ENCODE data around the gene SMO. TPM values are rescaled to one million over a fixed set of nuclear protein-coding genes. Genes with fewer than 3 reads are reported as not detected.
"Not testable (repeated sequence)": the region's sequence is repeated elsewhere in the genome, so short reads cannot be mapped to it uniquely, and the experiment has no call there.

Gene SMO
- total RNA-seq, 1 donor from 2014 or later, result 37.4 TPM

GRCh38 chr7:129244220-129244619 lies 55.8 kb downstream of the SMO start:
- H3K4me3 Mint-ChIP-seq (ENCODE audit: unreplicated experiment), result no peak overlapping the region
- DNase-seq (ENCODE audit: low spot score), result no peak
- H3K4me1 Mint-ChIP-seq (ENCODE audit: low read depth), result no peaks in the 10 kb centered on the region
- H3K27me3 Mint-ChIP-seq (ENCODE audit: low read depth), result no peaks in the 10 kb centered on the region
- no peak for TF ChIP-seq CTCF (IDR thresholded peaks at IDR 0.05)
- H3K9me3 Mint-ChIP-seq (ENCODE audit: low read depth), result no peaks in the 10 kb centered on the region
- H3K36me3 Mint-ChIP-seq (ENCODE audit: low read depth), result peaks cover 4% of the 10 kb centered on the region
- no peak overlapping the region for H3K27ac Mint-ChIP-seq (ENCODE audit: unreplicated experiment)

- H3K27me3 Mint-ChIP-seq (ENCODE audit: low read depth), result no peaks in the 10 kb centered on the region
- H3K27ac Mint-ChIP-seq (ENCODE audit: unreplicated experiment), result no peak overlapping the region
- DNase-seq (ENCODE audit: low spot score), result no peak
- no peaks in the 10 kb centered on the region for H3K4me1 Mint-ChIP-seq (ENCODE audit: low read depth)
- peaks cover 4% of the 10 kb centered on the region for H3K9me3 Mint-ChIP-seq (ENCODE audit: low read depth)
- TF ChIP-seq CTCF (IDR thresholded peaks at IDR 0.05), result no peak
- H3K4me3 Mint-ChIP-seq (ENCODE audit: unreplicated experiment), result no peak overlapping the region
- peaks cover 4% of the 10 kb centered on the region for H3K36me3 Mint-ChIP-seq (ENCODE audit: low read depth)
These were observed 57.1 kb downstream of the SMO start for GRCh38 chr7:129245533-129245932.

DNA sequence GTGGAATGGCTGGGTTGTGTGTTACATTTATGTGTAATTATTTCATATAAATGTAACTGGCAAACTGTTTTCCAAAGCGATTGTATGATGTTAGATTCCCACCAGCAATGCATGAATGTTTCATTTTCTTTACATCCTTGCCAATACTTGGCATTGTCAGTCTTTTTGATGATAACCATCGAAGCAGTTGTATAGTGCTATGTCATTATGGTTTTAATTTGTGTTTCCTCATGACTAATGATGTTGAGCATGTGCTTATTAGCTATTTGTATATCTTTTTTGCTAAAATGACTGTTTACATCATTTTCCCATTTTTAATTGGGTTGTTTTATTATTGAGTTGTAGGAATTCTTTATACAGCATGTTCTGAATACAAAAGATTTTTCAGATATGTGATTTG lies 58.7 kb downstream of the SMO start:
- H3K27me3 Mint-ChIP-seq (ENCODE audit: low read depth), result no peaks in the 10 kb centered on the region
- H3K4me3 Mint-ChIP-seq (ENCODE audit: unreplicated experiment), result no peak overlapping the region
- peaks cover 7% of the 10 kb centered on the region for H3K9me3 Mint-ChIP-seq (ENCODE audit: low read depth)
- H3K27ac Mint-ChIP-seq (ENCODE audit: unreplicated experiment), result no peak overlapping the region
- no peak for DNase-seq (ENCODE audit: low spot score)
- H3K36me3 Mint-ChIP-seq (ENCODE audit: low read depth), result peaks cover 4% of the 10 kb centered on the region
- no peak for TF ChIP-seq CTCF (IDR thresholded peaks at IDR 0.05)
- H3K4me1 Mint-ChIP-seq (ENCODE audit: low read depth), result no peaks in the 10 kb centered on the region

GRCh38 chr7:129252128-129252527 lies 63.7 kb downstream of the SMO start:
- DNase-seq (ENCODE audit: low spot score), result no peak
- no peak for TF ChIP-seq CTCF (IDR thresholded peaks at IDR 0.05)
- H3K4me1 Mint-ChIP-seq (ENCODE audit: low read depth), result no peaks in the 10 kb centered on the region

GRCh38 chr7:129252603-129253002 lies 64.2 kb downstream of the SMO start:
- not testable (repeated sequence) for H3K4me1 Mint-ChIP-seq (ENCODE audit: low read depth); H3K27me3 Mint-ChIP-seq (ENCODE audit: low read depth); H3K4me3 Mint-ChIP-seq (ENCODE audit: unreplicated experiment); H3K27ac Mint-ChIP-seq (ENCODE audit: unreplicated experiment); DNase-seq (ENCODE audit: low spot score); H3K36me3 Mint-ChIP-seq (ENCODE audit: low read depth); H3K9me3 Mint-ChIP-seq (ENCODE audit: low read depth)

More at GRCh38 chr7:129252128-129252527, 63.7 kb downstream of the SMO start:
- Mint-ChIP-seq H3K9me3 (ENCODE audit: low read depth) (peaks cover 7% of the 10 kb centered on the region), H3K27ac (ENCODE audit: unreplicated experiment) (no peak overlapping the region), H3K4me3 (ENCODE audit: unreplicated experiment) (no peak overlapping the region), H3K36me3 (ENCODE audit: low read depth) (no peaks in the 10 kb centered on the region), H3K27me3 (ENCODE audit: low read depth) (no peaks in the 10 kb centered on the region)

GRCh38 chr7:129255800-129256199 lies 67.4 kb downstream of the SMO start:
- Mint-ChIP-seq H3K27ac (ENCODE audit: unreplicated experiment) (no peak overlapping the region), H3K9me3 (ENCODE audit: low read depth) (no peaks in the 10 kb centered on the region), H3K4me3 (ENCODE audit: unreplicated experiment) (no peak overlapping the region), H3K4me1 (ENCODE audit: low read depth) (peaks cover 3% of the 10 kb centered on the region), H3K36me3 (ENCODE audit: low read depth) (no peaks in the 10 kb centered on the region), H3K27me3 (ENCODE audit: low read depth) (no peaks in the 10 kb centered on the region)
- no peak for DNase-seq (ENCODE audit: low spot score)
- no peak for TF ChIP-seq CTCF (IDR thresholded peaks at IDR 0.05)
